Sigmoid colon (tissue), 4 donors: ENCODE data around the gene PERCC1.

Experiments used
- EP300 ChIP-seq, 4 donors: sonication (generic); formaldehyde crosslinking; IDR thresholded peaks; one replicate each; pipeline ENCODE4 v1.6.1; 2017; ENCODE audit warnings: antibody characterized with exemption in 4 of 4
- POLR2A ChIP-seq, 2 donors: fragments of 450-650 bp; IDR thresholded peaks; one replicate each; pipeline ENCODE4 v1.6.1; 2016; ENCODE audit warnings: antibody characterized with exemption in 2 of 2, mild to moderate bottlenecking in 2 of 2, moderate library complexity in 2 of 2
- POLR2AphosphoS5 ChIP-seq, 4 donors: sonication (generic); formaldehyde crosslinking; IDR thresholded peaks; one replicate each; pipeline ENCODE4 v1.6.1; 2017; ENCODE audit warnings: antibody characterized with exemption in 4 of 4
- TF ChIP-seq, protein P1 (sequence below), 4 experiments: fragments of 450-650 bp in 3 of 4; fragments of 200-600 bp in 1 of 4; IDR thresholded peaks; one replicate each; pipeline ENCODE4 v1.5.1; 2016 to 2019; ENCODE audit warnings: antibody characterized with exemption in 4 of 4, mild to moderate bottlenecking in 3 of 4, moderate library complexity in 2 of 4

DNA sequence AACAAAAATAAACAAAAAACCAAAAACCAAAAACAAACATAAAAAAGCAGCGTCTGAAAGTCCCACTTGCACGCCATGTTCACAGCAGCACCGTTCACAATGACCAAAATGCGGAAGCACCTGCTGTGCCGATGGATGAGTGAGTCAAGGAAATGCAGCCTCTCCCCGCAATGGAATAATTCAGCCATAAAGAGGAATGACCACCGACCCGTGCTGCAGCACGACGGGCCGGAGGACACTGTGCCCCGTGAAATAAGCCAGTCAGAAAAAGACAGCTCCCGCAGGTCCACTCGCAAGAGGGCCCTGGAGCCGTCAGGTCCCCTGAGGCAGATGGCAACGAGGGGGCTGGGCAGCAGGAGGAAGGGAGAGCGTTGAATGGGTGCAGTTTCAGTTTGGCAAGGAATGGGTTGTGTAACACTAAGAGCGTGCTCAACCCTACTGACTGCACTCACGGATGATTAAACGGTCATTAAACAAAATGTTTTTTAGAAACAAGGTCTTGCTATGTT, 38.9 kb downstream of the PERCC1 start:
- TF ChIP-seq, protein P1, sequence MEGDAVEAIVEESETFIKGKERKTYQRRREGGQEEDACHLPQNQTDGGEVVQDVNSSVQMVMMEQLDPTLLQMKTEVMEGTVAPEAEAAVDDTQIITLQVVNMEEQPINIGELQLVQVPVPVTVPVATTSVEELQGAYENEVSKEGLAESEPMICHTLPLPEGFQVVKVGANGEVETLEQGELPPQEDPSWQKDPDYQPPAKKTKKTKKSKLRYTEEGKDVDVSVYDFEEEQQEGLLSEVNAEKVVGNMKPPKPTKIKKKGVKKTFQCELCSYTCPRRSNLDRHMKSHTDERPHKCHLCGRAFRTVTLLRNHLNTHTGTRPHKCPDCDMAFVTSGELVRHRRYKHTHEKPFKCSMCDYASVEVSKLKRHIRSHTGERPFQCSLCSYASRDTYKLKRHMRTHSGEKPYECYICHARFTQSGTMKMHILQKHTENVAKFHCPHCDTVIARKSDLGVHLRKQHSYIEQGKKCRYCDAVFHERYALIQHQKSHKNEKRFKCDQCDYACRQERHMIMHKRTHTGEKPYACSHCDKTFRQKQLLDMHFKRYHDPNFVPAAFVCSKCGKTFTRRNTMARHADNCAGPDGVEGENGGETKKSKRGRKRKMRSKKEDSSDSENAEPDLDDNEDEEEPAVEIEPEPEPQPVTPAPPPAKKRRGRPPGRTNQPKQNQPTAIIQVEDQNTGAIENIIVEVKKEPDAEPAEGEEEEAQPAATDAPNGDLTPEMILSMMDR (IDR thresholded peaks at IDR 0.05) = no peak
- TF ChIP-seq POLR2A (IDR thresholded peaks at IDR 0.05) (no peak), POLR2AphosphoS5 (IDR thresholded peaks at IDR 0.05) (no peak), EP300 (IDR thresholded peaks at IDR 0.05) (no peak)
